Embryonic facial prominence (tissue), 1 donor: ENCODE data around the gene LHFPL6.

Source experiments
- DNase-seq: peaks from one replicate; pipeline ENCODE4 v3.0.0-alpha.2; 2016; ENCODE audit errors: extremely low spot score

LHFPL6 gene

GRCh38 chr13:39602614-39603366 is at the start of gene LHFPL6:
LHFPL6 (minus strand) TSS chr13:39603193.
- peak; percentile 49 for DNase-seq

GRCh38 chr13:39646122-39646521 is 43.1 kb upstream of the LHFPL6 start:
- DNase-seq = no peak

- no peak for DNase-seq
Measured at GRCh38 chr13:39641645-39642044, 38.7 kb upstream of the LHFPL6 start.

GRCh38 chr13:39637890-39638289 is 34.9 kb upstream of the LHFPL6 start:
- no peak for DNase-seq

DNA sequence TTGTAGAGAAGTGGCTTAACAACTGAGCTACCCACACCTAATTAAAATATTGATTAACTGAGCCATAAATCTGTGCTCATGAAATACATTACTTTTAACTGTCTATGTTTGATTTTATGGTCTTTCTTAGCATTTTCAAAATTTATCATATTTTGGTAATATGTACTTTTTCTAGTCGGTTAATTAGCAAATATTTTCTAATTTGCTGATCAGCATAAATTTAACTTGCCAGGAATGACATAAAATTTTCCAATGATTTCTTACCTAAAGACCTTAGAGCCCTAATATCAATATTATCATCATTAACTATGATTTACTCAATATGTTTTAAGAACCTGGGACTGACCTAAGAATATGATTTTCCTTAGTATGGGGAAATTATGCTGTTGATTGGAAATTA is 32.6 kb upstream of the LHFPL6 start:
- DNase-seq = no peak

DNA sequence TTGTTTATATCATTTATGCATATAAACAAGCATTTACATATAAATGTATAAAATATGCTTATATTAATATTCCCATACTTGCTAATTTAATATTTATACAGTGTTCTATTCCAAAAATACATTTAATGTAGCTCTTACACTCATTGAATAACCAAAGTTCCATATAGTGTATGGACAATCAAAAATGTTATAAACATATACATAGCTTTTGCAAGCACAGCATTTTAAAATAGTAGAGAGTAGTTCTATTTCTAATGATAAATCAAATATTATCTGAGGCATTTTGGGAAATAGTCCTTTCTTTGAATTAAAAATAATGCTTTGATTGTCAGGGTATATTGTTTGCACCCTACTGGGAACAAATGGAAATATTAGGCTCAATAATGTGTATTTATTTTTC is 30.0 kb upstream of the LHFPL6 start:
- DNase-seq = no peak

DNA sequence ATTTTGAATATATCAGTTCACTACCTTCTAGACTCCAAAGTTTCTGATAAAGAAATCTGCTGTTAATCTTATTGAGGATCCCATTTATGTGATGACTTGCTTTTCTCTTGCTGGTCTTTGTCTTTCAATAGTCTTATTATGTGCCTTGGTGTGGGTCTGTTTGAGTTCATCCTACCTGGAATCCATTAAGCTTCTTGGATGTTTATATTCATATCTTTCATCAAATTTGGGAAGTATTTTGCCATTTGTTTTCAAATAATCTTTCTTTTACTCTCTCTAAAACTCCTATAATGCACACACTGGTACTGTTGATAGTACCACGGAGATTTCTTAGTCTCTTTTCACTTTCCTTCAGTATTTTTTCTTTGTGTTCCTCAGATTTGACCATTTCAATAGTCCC is 28.3 kb upstream of the LHFPL6 start:
- no peak for DNase-seq

DNA sequence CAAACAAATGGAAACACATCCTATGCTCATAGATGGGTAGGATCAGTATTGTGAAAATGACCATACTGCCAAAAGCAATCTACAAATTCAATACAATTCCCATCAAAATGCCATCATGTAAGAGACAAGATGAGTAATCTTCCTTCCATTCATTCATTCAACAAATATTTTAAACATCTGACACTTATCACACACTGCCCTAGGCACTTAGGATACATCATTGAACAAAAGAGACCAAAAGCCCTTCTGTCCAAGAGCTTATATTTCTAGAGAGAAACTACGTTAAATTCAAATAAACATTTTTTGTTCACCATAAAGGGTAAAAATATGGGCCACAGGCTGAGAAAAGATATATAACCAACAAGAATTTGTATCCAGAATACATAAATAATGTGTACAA is 20.5 kb upstream of the LHFPL6 start:
- DNase-seq = no peak

DNA sequence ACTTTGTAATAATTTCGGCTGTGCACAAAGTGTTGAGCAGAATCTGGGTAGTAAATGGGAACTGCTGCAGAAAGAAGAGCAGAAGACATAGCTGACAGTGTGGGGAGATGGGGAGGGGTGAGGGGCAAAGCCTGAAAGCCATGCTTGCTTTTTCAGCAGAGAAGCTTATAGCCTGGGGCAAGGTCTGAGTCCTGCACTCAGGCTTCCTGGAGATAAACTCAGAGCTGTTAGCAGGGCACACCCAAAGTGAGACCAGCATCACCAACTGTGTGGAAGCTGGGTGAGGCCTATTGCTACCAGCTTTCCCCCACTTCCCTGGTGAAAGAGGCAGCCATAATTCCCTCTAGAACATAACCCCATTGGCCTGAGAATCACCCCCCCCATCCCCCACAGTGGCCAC is 15.6 kb upstream of the LHFPL6 start:
- no peak for DNase-seq

- peak; percentile 78 for DNase-seq
Measured at GRCh38 chr13:39616087-39616694, 13.2 kb upstream of the LHFPL6 start.

DNA sequence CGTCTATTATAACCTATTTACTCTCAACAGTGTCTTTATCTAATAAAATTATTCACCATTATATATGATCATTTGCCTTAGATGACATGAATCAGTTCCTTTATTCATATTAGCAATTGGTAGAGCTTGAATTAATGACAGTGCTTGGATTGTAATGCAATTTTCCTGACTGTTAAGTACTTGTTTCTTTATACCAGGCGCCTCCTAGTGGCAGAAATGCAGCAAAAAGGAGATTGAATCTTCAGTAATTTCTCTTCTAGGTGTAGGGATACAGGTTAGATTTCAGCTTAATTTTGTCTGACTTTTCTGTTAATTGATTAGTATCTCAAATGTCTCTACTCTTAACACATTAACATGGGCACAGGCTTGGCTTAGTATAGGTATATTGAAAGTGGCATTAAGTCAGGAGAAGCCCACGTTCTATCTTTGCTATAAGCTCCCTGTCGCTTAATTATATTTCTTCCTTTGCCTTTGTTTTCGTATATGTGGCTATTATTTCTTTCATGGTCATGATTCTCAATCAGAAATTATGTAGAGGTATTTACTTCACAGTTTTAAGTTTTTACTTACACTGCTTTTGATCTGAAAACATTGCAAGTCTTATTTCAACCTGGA is 9.1 kb upstream of the LHFPL6 start:
- peak; percentile 49 for DNase-seq

DNA sequence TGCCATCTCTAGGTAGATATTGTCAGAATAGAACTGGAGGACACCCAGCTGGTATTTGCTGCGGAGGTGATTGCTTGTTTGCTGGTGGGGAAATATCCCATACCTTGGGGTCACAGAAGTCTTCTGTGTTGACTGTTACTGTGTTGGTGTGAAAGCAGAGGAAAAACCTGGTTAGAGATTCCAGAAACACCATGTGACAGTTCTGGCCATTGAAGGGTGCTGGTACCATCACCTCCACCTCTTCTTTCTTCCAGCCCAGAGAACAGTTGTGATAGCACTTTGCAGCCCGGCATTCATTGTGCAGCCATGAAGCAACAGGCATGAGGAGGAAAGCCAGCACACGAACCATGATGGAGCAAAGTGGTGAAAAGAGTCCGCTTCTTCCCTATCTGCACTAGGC is 4.9 kb upstream of the LHFPL6 start:
- DNase-seq = no peak

DNA sequence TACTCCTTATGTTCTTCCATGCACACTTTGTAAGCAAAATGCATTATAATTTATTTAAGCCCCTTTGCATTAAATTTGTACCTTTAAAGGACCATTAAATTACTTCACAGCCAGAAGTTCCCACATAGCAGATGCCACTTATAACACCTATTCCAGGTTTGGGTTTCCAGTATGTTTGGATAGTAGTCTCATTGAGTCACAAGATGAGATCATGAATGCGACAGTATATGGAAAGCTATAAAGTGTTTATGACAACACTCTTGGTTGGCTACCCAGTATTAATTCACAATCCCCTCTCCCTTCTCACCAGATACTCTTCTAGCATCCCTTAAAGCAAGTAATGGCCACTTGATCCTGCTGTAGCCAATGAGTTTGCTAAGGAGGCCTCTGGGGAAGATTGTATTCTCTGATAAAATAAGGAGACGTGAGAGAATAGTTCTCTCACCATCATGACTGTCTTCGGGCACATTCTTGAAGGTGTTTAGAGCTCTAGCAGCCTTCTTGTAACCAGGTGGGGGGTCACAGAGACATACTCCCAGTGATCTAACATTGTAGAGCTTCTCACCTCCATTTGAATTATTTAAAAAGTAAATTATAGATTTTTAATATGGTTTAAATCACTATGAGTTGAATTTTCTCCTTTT is 2.8 kb upstream of the LHFPL6 start:
- no peak for DNase-seq

DNA sequence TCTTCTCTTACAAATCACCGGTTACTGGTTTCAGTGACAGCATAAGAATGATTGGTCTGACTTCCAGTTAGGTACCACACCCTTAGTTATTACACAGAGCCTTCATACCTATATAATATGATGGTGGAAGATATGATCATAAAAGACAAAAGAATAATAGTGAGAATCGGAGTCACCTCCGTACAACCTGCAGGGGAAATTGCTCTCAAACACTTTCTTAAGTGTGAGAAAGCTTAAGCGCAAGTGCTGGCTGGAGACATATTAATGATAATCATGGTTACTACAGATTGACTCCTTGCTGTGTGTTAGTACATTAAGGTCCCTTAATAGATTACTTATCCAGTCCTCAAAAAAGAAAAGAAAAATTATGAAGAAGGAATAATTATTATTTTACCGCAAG is 1.8 kb upstream of the LHFPL6 start:
- no peak for DNase-seq

GRCh38 chr13:39603424-39603947 is 493 bp upstream of the LHFPL6 start:
- DNase-seq = no peak

DNA sequence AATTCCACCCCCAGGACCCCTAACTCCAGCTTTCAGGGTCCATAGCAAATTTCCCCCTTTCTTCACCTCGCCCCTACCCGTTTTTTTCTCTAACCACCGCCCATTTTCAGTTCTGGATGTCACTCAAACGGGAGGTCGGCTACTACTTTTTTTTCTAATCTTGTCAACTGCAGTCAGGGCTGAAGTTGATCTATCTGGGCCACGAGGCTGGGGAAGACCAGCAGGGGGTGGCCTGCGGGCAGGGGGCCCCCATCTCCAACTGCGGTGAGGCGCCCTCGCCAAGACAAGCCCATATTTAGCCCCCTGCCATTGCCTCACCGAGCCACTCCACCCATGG is 748 bp downstream of the LHFPL6 start:
- DNase-seq = no peak

DNA sequence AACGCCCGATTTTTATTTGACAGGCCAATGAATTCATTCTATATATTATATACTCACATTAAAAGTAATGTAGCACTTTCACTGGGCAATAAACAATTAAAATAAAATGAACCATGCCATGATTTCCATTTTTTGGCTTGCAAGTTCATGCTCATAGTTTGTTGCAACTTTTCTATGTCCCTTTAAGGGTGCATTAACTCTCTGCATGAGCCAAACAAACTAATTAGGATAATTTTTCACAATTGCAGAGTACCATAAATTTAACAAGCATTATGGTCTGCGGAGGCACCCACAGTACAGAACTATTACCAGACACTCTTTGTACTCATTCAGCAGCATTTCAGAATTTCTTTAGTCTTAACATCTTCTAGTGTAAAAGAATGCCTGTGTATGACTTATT is 1.4 kb downstream of the LHFPL6 start:
- no peak for DNase-seq

DNA sequence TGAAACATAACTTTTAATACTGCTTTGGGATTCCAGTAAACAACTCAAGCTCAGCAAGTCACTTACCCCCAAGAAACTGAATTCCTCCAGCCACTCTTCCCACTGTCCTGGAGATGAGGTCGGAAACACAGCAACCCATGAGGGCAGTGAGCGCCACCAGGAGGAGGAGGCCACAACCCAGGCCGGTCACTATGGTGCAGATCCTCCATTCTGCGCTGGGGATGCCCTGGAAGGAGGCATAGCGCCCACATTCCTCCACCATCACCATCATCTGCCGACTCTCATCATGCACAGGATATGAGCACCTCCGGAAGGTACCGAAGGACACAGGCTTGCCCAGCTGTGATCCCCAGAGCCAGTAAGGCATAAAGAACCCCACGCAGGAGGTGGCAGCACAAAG is 2.2 kb downstream of the LHFPL6 start:
- no peak for DNase-seq

- no peak for DNase-seq
Measured at GRCh38 chr13:39599842-39600241, 3.2 kb downstream of the LHFPL6 start.

- DNase-seq = no peak
Measured at GRCh38 chr13:39599012-39599411, 4.0 kb downstream of the LHFPL6 start.

DNA sequence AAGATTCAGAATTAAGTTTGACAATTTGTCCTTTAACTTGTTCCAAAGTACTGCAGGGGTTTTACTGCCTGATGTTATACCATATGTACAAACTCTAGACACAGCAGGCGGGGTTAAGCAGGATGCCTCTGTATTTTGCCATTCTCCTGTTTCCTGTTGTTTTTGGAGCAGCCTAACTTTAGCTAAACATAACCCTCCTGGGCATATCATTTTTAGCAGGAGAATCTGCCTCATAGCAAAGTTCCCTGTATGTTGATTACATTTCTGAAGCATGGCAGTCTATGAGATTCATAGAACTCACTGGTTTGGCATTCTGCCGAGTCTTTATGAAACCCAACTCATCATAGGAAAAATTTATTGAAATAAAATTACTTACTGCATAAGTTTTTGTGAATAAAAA is 5.2 kb downstream of the LHFPL6 start:
- no peak for DNase-seq

DNA sequence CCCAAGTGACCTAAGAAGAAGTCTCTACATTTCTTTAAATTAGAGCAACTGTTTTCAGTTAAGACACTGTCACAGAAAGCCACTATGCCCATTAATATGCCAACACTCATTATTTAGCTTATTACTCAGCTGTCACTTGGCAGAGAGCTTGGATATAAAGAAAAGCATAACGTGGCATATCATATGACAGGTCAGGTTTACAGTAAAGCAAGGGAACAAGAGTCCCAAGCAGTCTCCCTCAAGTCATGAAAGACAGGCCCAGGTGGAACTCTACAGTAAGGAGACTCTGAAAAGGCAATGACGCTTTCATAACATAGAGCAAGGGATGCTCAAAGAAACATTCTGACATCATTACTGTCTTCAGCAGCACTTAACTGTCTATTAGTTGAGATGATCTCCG is 6.3 kb downstream of the LHFPL6 start:
- DNase-seq = no peak

GRCh38 chr13:39596176-39596575 is 6.8 kb downstream of the LHFPL6 start:
- DNase-seq = no peak
